ENCODE measurements around the gene CAND1. TPM values are rescaled to one million over a fixed set of nuclear protein-coding genes. Genes with fewer than 3 reads are reported as not detected.

Gene CAND1
- polyA plus RNA-seq, 1 experiment = 64.6 TPM

GRCh38 chr12:67254372-67255026, 14.7 kb upstream of the CAND1 start:
- Histone ChIP-seq H3K27me3 (ENCODE audit: control insufficient read depth, insufficient read depth, low read length) (no peaks in the 10 kb centered on the region), H3K4me3 (ENCODE audit: low read depth, low read length) (no peak overlapping the region), H3K36me3 (ENCODE audit: control insufficient read depth, insufficient read depth, low read length) (no peaks in the 10 kb centered on the region)
- TF ChIP-seq CTCF (IDR thresholded peaks at IDR 0.05; ENCODE audit: insufficient read depth, low read depth, low read length) = no peak
- ChIA-PET POLR2A (no interaction called here), CTCF (interaction anchor here (0.6 kb wide), 1 partner anchor 55 kb away, joined by 4 read pairs; no protein-coding TSS in a partner anchor)
- DNase-seq (ENCODE audit: low read depth) = no peak

- no peak for DNase-seq (ENCODE audit: low read depth)
- ChIA-PET CTCF (no interaction called here), POLR2A (no interaction called here)
- H3K36me3 ChIP-seq (ENCODE audit: control insufficient read depth, insufficient read depth, low read length) = no peaks in the 10 kb centered on the region
- no peaks in the 10 kb centered on the region for H3K27me3 ChIP-seq (ENCODE audit: control insufficient read depth, insufficient read depth, low read length)
- no peak for TF ChIP-seq CTCF (IDR thresholded peaks at IDR 0.05; ENCODE audit: insufficient read depth, low read depth, low read length)
- no peak overlapping the region for H3K4me3 ChIP-seq (ENCODE audit: low read depth, low read length)
These were observed 12.5 kb upstream of the CAND1 start for GRCh38 chr12:67256649-67257048.

GRCh38 chr12:67263471-67263870, 5.7 kb upstream of the CAND1 start:
- Histone ChIP-seq H3K27me3 (ENCODE audit: control insufficient read depth, insufficient read depth, low read length) (no peaks in the 10 kb centered on the region), H3K36me3 (ENCODE audit: control insufficient read depth, insufficient read depth, low read length) (no peaks in the 10 kb centered on the region), H3K4me3 (ENCODE audit: low read depth, low read length) (no peak overlapping the region)
- DNase-seq (ENCODE audit: low read depth) = no peak
- no peak for TF ChIP-seq CTCF (IDR thresholded peaks at IDR 0.05; ENCODE audit: insufficient read depth, low read depth, low read length)
- ChIA-PET POLR2A (no interaction called here), CTCF (no interaction called here)

- no peaks in the 10 kb centered on the region for H3K27me3 ChIP-seq (ENCODE audit: control insufficient read depth, insufficient read depth, low read length)
- no peaks in the 10 kb centered on the region for H3K36me3 ChIP-seq (ENCODE audit: control insufficient read depth, insufficient read depth, low read length)
- peak overlapping the region; percentile 96 for H3K4me3 ChIP-seq (ENCODE audit: low read depth, low read length)
- TF ChIP-seq CTCF (IDR thresholded peaks at IDR 0.05; ENCODE audit: insufficient read depth, low read depth, low read length) = no peak
- CTCF ChIA-PET = interaction anchor here (0.8 to 2.0 kb wide), 3 partner anchors 10 to 772 kb away, joined by 3 to 5 read pairs (median 5); no protein-coding TSS in a partner anchor
- DNase-seq (ENCODE audit: low read depth) = peak; percentile 95
- POLR2A ChIA-PET = interaction anchor here (1.2 kb wide), 1 partner anchor 166 kb away, joined by 3 read pairs; no protein-coding TSS in a partner anchor
These were observed 743 bp upstream of the CAND1 start for GRCh38 chr12:67268335-67268895.
